NAMALWA (cell line): Measurements from ENCODE around the gene NCS1.

ENCODE experiments used
- DNase-seq: peaks from one replicate; pipeline ENCODE4 v3.0.0-alpha.2; 2015; ENCODE audit warnings: low spot score

Gene NCS1

GRCh38 chr9:130213911-130214761 lies 41.9 kb downstream of the NCS1 start:
- no peak for DNase-seq

GRCh38 chr9:130214776-130215340 lies 42.7 kb downstream of the NCS1 start:
- no peak for DNase-seq

GRCh38 chr9:130215341-130216119 lies 43.3 kb downstream of the NCS1 start:
- DNase-seq: no peak

- no peak for DNase-seq
Measured at GRCh38 chr9:130217838-130218237, 45.6 kb downstream of the NCS1 start.

- no peak for DNase-seq
Measured at GRCh38 chr9:130219661-130220096, 47.5 kb downstream of the NCS1 start.

GRCh38 chr9:130220352-130220751 lies 48.1 kb downstream of the NCS1 start:
- DNase-seq: no peak

GRCh38 chr9:130222833-130223232 lies 50.6 kb downstream of the NCS1 start:
- no peak for DNase-seq

GRCh38 chr9:130225071-130225470 lies 52.9 kb downstream of the NCS1 start:
- no peak for DNase-seq

GRCh38 chr9:130225586-130225985 lies 53.4 kb downstream of the NCS1 start:
- no peak for DNase-seq

- DNase-seq: no peak
Measured at GRCh38 chr9:130226112-130226511, 53.9 kb downstream of the NCS1 start.

- no peak for DNase-seq
Measured at GRCh38 chr9:130227833-130228232, 55.6 kb downstream of the NCS1 start.

GRCh38 chr9:130229759-130230158 lies 57.6 kb downstream of the NCS1 start:
- DNase-seq: no peak

- no peak for DNase-seq
Measured at GRCh38 chr9:130230631-130231030, 58.4 kb downstream of the NCS1 start.

- no peak for DNase-seq
Measured at GRCh38 chr9:130232899-130233586, 60.8 kb downstream of the NCS1 start.

GRCh38 chr9:130233587-130233945 lies 61.4 kb downstream of the NCS1 start:
- DNase-seq: no peak

- no peak for DNase-seq
Measured at GRCh38 chr9:130234340-130235260, 62.4 kb downstream of the NCS1 start.

GRCh38 chr9:130235558-130236435 lies 63.6 kb downstream of the NCS1 start:
- DNase-seq: peak; percentile 65

- no peak for DNase-seq
Measured at GRCh38 chr9:130236436-130236985, 64.3 kb downstream of the NCS1 start.

GRCh38 chr9:130237076-130237475 lies 64.9 kb downstream of the NCS1 start:
- DNase-seq: no peak
